ENCODE measurements around the gene GNA12. TPM values are rescaled to one million over a fixed set of nuclear protein-coding genes. Genes with fewer than 3 reads are reported as not detected.
"Not testable (repeated sequence)": the region's sequence is repeated elsewhere in the genome, so short reads cannot be mapped to it uniquely, and the experiment has no call there.

Gene GNA12
- total RNA-seq, 1 donor from 2014 or later = 67.2 TPM

- peak; percentile 52 for TF ChIP-seq CTCF (IDR thresholded peaks at IDR 0.05; ENCODE audit: insufficient read depth, low read depth, low read length)
- no peak for TF ChIP-seq EZH2 (IDR thresholded peaks at IDR 0.05; ENCODE audit: insufficient read depth, low read length)
- no peak overlapping the region for H3K4me2 ChIP-seq (ENCODE audit: low read length)
- no peak overlapping the region for H3K4me3 Mint-ChIP-seq (ENCODE audit: unreplicated experiment)
- H3K9me3 Mint-ChIP-seq (ENCODE audit: unreplicated experiment) = peaks cover 2% of the 10 kb centered on the region
- no peak overlapping the region for H3K9ac ChIP-seq (ENCODE audit: low read length)
- H2AFZ ChIP-seq (ENCODE audit: low read depth, low read length) = no peak overlapping the region
- peaks cover 10% of the 10 kb centered on the region for H3K27me3 ChIP-seq (ENCODE audit: insufficient read depth, low read length)
- H3K4me1 ChIP-seq (ENCODE audit: insufficient read depth, low read length) = peaks cover 3% of the 10 kb centered on the region
- no peaks in the 10 kb centered on the region for H3K79me2 ChIP-seq (ENCODE audit: insufficient read depth, low read length)
- H3K4me3 ChIP-seq (ENCODE audit: insufficient read depth, low read depth, low read length) = no peak overlapping the region
- DNase-seq (ENCODE audit: low read depth) (peak; percentile 20), FAIRE-seq (no peak)
- no peak overlapping the region for H3K27ac ChIP-seq (ENCODE audit: low read depth, low read length)
- no peaks in the 10 kb centered on the region for H4K20me1 ChIP-seq (ENCODE audit: insufficient read depth, low read length)
- peaks cover 4% of the 10 kb centered on the region for H3K36me3 Mint-ChIP-seq (ENCODE audit: low read depth, unreplicated experiment)
- no peaks in the 10 kb centered on the region for H3K9me3 ChIP-seq (ENCODE audit: insufficient read depth, low read depth, low read length)
- no peak overlapping the region for H3K27ac Mint-ChIP-seq (ENCODE audit: unreplicated experiment)
- H3K27me3 Mint-ChIP-seq (ENCODE audit: low read depth, unreplicated experiment) = peaks cover 12% of the 10 kb centered on the region
- no peaks in the 10 kb centered on the region for H3K36me3 ChIP-seq (ENCODE audit: insufficient read depth, low read length)
- peaks cover 3% of the 10 kb centered on the region for H3K4me1 Mint-ChIP-seq (ENCODE audit: low read depth, unreplicated experiment)
Measured at GRCh38 chr7:2680792-2681490, 163.2 kb downstream of the GNA12 start.

DNA sequence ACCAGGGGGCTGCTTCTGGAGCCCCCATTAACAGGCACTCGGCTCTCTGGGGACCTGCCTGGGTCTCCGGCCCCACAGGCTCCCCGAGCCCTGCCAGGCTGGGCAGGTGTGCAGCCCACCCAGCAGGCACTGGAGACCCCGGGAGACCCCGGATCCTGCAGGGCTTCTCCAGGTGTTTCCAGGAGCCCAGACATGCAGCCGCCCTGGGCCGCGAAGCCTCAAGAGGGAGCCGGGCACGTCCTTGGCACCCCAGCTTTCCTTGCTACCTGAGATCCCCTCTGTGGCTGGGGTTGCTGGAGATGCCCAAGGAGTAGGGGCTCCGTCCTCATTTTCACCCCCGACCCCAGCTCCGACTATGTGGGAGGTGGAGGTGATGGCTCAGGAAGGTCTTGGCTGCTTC is 163.9 kb downstream of the GNA12 start:
- Mint-ChIP-seq H3K27me3 (ENCODE audit: low read depth, unreplicated experiment) (peaks cover 14% of the 10 kb centered on the region), H3K27ac (ENCODE audit: unreplicated experiment) (no peak overlapping the region)
- no peak for FAIRE-seq

DNA sequence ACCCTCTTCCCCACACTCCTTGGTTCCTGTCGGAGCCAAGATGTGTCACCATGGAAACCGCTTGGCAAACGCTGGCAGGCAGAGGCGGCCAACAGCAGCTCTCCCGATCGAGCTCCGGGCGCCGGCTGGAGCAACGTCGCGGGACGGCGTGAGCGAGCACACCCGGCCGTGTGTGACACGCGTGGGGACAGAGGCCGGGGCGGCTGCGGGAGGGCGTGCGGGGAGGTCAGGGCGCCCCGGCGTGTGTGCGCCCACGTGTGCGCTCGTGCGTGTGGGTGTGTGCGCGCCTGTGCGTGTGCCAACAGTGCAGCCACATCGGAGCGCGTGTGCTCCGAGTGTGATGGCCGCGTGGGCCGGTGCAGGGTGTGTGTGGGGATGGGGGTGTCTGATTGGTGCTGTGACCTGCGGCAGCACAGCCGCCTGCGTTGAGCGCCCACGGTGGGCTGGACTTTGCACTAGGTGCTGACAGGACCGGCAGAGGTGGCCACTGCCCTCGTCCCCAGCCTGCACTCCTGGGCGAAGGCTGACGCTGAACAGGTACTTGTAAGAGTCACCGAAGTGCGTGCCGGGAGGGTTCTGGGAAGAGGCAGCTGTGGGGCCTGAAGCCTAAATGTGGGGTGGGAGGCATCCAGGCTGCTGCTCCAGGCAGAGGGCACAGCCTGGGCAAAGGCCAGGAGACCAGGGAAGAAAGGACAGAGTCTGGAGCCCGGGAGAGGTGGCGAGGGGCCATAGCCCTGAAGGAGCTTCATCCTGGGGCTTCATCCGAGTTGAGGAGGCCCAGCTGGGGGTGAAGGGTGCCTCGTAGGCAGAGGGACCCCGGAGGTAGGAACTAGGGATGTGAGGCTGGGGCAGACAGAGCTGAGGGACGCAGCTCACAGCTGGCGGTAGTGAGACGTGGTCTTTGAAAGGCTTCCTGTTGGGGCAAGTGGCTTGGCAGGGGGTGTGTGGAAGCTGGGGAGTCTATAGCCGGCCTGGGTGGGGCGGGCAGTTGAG is 164.7 kb downstream of the GNA12 start:
- H3K36me3 Mint-ChIP-seq (ENCODE audit: low read depth, unreplicated experiment); H3K4me3 Mint-ChIP-seq (ENCODE audit: unreplicated experiment); H2AFZ ChIP-seq (ENCODE audit: low read depth, low read length); DNase-seq (ENCODE audit: low read depth); H3K4me1 ChIP-seq (ENCODE audit: insufficient read depth, low read length); FAIRE-seq; H3K4me1 Mint-ChIP-seq (ENCODE audit: low read depth, unreplicated experiment); H4K20me1 ChIP-seq (ENCODE audit: insufficient read depth, low read length); H3K27ac ChIP-seq (ENCODE audit: low read depth, low read length); H3K36me3 ChIP-seq (ENCODE audit: insufficient read depth, low read length); H3K9ac ChIP-seq (ENCODE audit: low read length); H3K79me2 ChIP-seq (ENCODE audit: insufficient read depth, low read length); H3K9me3 ChIP-seq (ENCODE audit: insufficient read depth, low read depth, low read length); H3K4me3 ChIP-seq (ENCODE audit: insufficient read depth, low read depth, low read length): not testable (repeated sequence)
- Mint-ChIP-seq H3K27me3 (ENCODE audit: low read depth, unreplicated experiment) (peaks cover 17% of the 10 kb centered on the region), H3K27ac (ENCODE audit: unreplicated experiment) (peak overlapping the region; percentile 62), H3K9me3 (ENCODE audit: unreplicated experiment) (peaks cover 10% of the 10 kb centered on the region)
- Histone ChIP-seq H3K4me2 (ENCODE audit: low read length) (peak overlapping the region; percentile 58), H3K27me3 (ENCODE audit: insufficient read depth, low read length) (peaks cover 10% of the 10 kb centered on the region)

More for the DNA sequence above, 163.9 kb downstream of the GNA12 start:
- H3K4me3 ChIP-seq (ENCODE audit: insufficient read depth, low read depth, low read length) = no peak overlapping the region
- peaks cover 3% of the 10 kb centered on the region for H3K4me1 ChIP-seq (ENCODE audit: insufficient read depth, low read length)
- no peak overlapping the region for H3K4me2 ChIP-seq (ENCODE audit: low read length)
- no peaks in the 10 kb centered on the region for H3K79me2 ChIP-seq (ENCODE audit: insufficient read depth, low read length)
- TF ChIP-seq EZH2 (IDR thresholded peaks at IDR 0.05; ENCODE audit: insufficient read depth, low read length) = no peak
- no peak for TF ChIP-seq CTCF (IDR thresholded peaks at IDR 0.05; ENCODE audit: insufficient read depth, low read depth, low read length)
- H3K9me3 Mint-ChIP-seq (ENCODE audit: unreplicated experiment) = peaks cover 5% of the 10 kb centered on the region
- no peak overlapping the region for H3K9ac ChIP-seq (ENCODE audit: low read length)
- no peak for DNase-seq (ENCODE audit: low read depth)
- H2AFZ ChIP-seq (ENCODE audit: low read depth, low read length) = no peak overlapping the region
- peaks cover 10% of the 10 kb centered on the region for H3K27me3 ChIP-seq (ENCODE audit: insufficient read depth, low read length)
- H3K36me3 Mint-ChIP-seq (ENCODE audit: low read depth, unreplicated experiment) = peaks cover 4% of the 10 kb centered on the region
- peaks cover 2% of the 10 kb centered on the region for H3K9me3 ChIP-seq (ENCODE audit: insufficient read depth, low read depth, low read length)
- H3K36me3 ChIP-seq (ENCODE audit: insufficient read depth, low read length) = no peaks in the 10 kb centered on the region
- peaks cover 3% of the 10 kb centered on the region for H3K4me1 Mint-ChIP-seq (ENCODE audit: low read depth, unreplicated experiment)
- H4K20me1 ChIP-seq (ENCODE audit: insufficient read depth, low read length) = no peaks in the 10 kb centered on the region
- H3K4me3 Mint-ChIP-seq (ENCODE audit: unreplicated experiment) = no peak overlapping the region
- no peak overlapping the region for H3K27ac ChIP-seq (ENCODE audit: low read depth, low read length)

DNA sequence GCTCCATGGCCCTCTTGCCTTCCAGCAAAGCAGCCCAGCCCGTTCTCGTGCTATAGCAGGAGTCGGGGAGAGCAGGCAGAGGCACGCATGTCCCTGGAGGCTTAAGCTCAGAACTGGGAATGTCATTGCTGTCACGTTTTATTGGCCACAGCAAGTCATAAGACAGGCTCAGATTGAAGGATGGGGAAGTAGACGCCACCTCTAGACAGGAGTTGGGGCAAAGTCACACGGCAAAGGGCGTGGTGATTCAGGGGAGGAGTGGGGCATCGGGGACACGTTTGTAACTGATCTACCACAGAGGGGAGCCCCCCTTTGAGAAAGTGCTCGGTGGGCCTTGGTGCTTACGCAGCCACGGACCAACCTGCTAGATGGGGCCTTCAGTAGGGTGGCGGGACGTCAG is 165.7 kb downstream of the GNA12 start:
- H3K4me3 ChIP-seq (ENCODE audit: insufficient read depth, low read depth, low read length); H3K36me3 ChIP-seq (ENCODE audit: insufficient read depth, low read length); H3K9me3 ChIP-seq (ENCODE audit: insufficient read depth, low read depth, low read length); H2AFZ ChIP-seq (ENCODE audit: low read depth, low read length); H3K4me2 ChIP-seq (ENCODE audit: low read length); H3K4me1 ChIP-seq (ENCODE audit: insufficient read depth, low read length); H3K27ac ChIP-seq (ENCODE audit: low read depth, low read length); H3K9ac ChIP-seq (ENCODE audit: low read length); FAIRE-seq; H3K4me1 Mint-ChIP-seq (ENCODE audit: low read depth, unreplicated experiment); DNase-seq (ENCODE audit: low read depth); H4K20me1 ChIP-seq (ENCODE audit: insufficient read depth, low read length); H3K4me3 Mint-ChIP-seq (ENCODE audit: unreplicated experiment); H3K79me2 ChIP-seq (ENCODE audit: insufficient read depth, low read length); H3K27ac Mint-ChIP-seq (ENCODE audit: unreplicated experiment); H3K36me3 Mint-ChIP-seq (ENCODE audit: low read depth, unreplicated experiment): not testable (repeated sequence)
- peaks cover 10% of the 10 kb centered on the region for H3K27me3 ChIP-seq (ENCODE audit: insufficient read depth, low read length)
- Mint-ChIP-seq H3K27me3 (ENCODE audit: low read depth, unreplicated experiment) (peaks cover 19% of the 10 kb centered on the region), H3K9me3 (ENCODE audit: unreplicated experiment) (peaks cover 18% of the 10 kb centered on the region)
